Gastroesophageal sphincter (tissue), 3 donors: Measurements from ENCODE around the gene TBC1D10B.

ENCODE experiments used
- CTCF ChIP-seq, 4 experiments: fragments of 200-600 bp in 2 of 4; fragments of 450-650 bp in 2 of 4; sonication (generic) in 1 of 4; IDR thresholded peaks; one replicate each; pipeline ENCODE4 v1.5.1; 2017 to 2019; ENCODE audit warnings: antibody characterized with exemption in 4 of 4, mild to moderate bottlenecking in 2 of 4, moderate library complexity in 2 of 4
- EP300 ChIP-seq: sonication (generic); formaldehyde crosslinking; IDR thresholded peaks from one replicate; pipeline ENCODE4 v1.6.1; 2017; ENCODE audit warnings: antibody characterized with exemption, mild to moderate bottlenecking
- POLR2A ChIP-seq, 2 donors: fragments of 450-650 bp; IDR thresholded peaks; one replicate each; pipeline ENCODE4 v1.6.1; 2017; ENCODE audit warnings: antibody characterized with exemption in 2 of 2, mild to moderate bottlenecking in 2 of 2, moderate library complexity in 1 of 2
- POLR2AphosphoS5 ChIP-seq: sonication (generic); formaldehyde crosslinking; IDR thresholded peaks from one replicate; pipeline ENCODE4 v1.6.1; 2017; ENCODE audit warnings: antibody characterized with exemption

GRCh38 chr16:30358990-30359870, 11.1 kb downstream of the TBC1D10B start:
- TF ChIP-seq CTCF (IDR thresholded peaks at IDR 0.05): no peak
- no peak for TF ChIP-seq POLR2A (IDR thresholded peaks at IDR 0.05)
- TF ChIP-seq EP300: no peak
- TF ChIP-seq POLR2AphosphoS5: no peak
